RWPE2 (cell line): ENCODE results near the gene AFAP1L1.

Source experiments
- ATAC-seq: fragments of 200-7000 bp; cut with Tn5 transposase; 3 replicates; pipeline ENCODE4 v1.9.1; 2021; ENCODE audit warnings: low read depth
- DNase-seq: peaks from one replicate; pipeline ENCODE4 v3.0.0-alpha.2; 2020; ENCODE audit warnings: low spot score
- H3K27ac ChIP-seq: fragments of 450-650 bp; 2 replicates; pipeline ENCODE4 v1.5.1; 2017; ENCODE audit warnings: mild to moderate bottlenecking; ENCODE audit not compliant: poor library complexity, severe bottlenecking
- H3K27me3 ChIP-seq: fragments of 250-450 bp; sonication (Bioruptor Pico); 2 replicates; pipeline ENCODE4 v1.5.1; 2021; ENCODE audit warnings: mild to moderate bottlenecking, moderate library complexity; ENCODE audit not compliant: insufficient read depth, poor library complexity, severe bottlenecking
- H3K36me3 ChIP-seq: fragments of 250-450 bp; sonication (Bioruptor Pico); 2 replicates; pipeline ENCODE4 v1.5.1; 2020; ENCODE audit warnings: low read depth, mild to moderate bottlenecking, moderate library complexity
- H3K4me1 ChIP-seq: fragments of 250-450 bp; sonication (Bioruptor Pico); 2 replicates; pipeline ENCODE4 v1.5.1; 2021; ENCODE audit warnings: mild to moderate bottlenecking, moderate library complexity; ENCODE audit not compliant: insufficient read depth, poor library complexity, severe bottlenecking
- H3K4me3 ChIP-seq: fragments of 250-450 bp; sonication (Bioruptor Pico); 2 replicates; pipeline ENCODE4 v1.5.1; 2021; ENCODE audit warnings: mild to moderate bottlenecking, moderate library complexity; ENCODE audit not compliant: severe bottlenecking
- H3K9me3 ChIP-seq: fragments of 250-450 bp; sonication (Bioruptor Pico); 2 replicates; pipeline ENCODE4 v1.5.1; 2021; ENCODE audit warnings: mild to moderate bottlenecking, moderate library complexity; ENCODE audit not compliant: severe bottlenecking
- TF ChIP-seq, protein P1 (sequence below): fragments of 450-650 bp; IDR thresholded peaks from one replicate; pipeline ENCODE4 v1.5.1; 2017; ENCODE audit warnings: mild to moderate bottlenecking, moderate library complexity; ENCODE audit not compliant: poor library complexity, severe bottlenecking

Gene AFAP1L1

DNA sequence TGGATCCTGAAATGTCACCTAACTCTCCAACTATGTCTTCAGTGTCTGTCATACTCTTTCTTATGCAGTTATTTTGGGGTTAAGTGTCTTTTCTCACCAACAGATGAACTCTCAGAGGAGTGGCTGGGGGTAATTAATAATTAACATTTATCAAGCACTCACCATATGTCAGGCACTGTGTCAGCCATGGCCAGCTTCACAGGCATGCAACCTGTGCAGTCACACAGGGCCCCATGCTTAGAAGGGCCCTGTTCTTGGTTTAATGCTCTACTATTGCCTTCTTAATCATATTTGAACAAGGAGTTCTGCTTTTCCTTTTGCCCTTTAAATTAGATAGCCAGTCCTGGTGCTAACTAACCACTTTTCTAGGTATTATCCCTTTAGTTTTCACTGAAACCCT, 70.2 kb downstream of the AFAP1L1 start:
- ATAC-seq (no peak), DNase-seq (no peak)
- Histone ChIP-seq H3K4me3 (no peak overlapping the region), H3K9me3 (no peaks in the 10 kb centered on the region), H3K27me3 (no peaks in the 10 kb centered on the region), H3K27ac (no peak overlapping the region), H3K4me1 (peaks cover 2% of the 10 kb centered on the region), H3K36me3 (peaks cover 10% of the 10 kb centered on the region)
- TF ChIP-seq, protein P1, sequence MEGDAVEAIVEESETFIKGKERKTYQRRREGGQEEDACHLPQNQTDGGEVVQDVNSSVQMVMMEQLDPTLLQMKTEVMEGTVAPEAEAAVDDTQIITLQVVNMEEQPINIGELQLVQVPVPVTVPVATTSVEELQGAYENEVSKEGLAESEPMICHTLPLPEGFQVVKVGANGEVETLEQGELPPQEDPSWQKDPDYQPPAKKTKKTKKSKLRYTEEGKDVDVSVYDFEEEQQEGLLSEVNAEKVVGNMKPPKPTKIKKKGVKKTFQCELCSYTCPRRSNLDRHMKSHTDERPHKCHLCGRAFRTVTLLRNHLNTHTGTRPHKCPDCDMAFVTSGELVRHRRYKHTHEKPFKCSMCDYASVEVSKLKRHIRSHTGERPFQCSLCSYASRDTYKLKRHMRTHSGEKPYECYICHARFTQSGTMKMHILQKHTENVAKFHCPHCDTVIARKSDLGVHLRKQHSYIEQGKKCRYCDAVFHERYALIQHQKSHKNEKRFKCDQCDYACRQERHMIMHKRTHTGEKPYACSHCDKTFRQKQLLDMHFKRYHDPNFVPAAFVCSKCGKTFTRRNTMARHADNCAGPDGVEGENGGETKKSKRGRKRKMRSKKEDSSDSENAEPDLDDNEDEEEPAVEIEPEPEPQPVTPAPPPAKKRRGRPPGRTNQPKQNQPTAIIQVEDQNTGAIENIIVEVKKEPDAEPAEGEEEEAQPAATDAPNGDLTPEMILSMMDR: no peak

DNA sequence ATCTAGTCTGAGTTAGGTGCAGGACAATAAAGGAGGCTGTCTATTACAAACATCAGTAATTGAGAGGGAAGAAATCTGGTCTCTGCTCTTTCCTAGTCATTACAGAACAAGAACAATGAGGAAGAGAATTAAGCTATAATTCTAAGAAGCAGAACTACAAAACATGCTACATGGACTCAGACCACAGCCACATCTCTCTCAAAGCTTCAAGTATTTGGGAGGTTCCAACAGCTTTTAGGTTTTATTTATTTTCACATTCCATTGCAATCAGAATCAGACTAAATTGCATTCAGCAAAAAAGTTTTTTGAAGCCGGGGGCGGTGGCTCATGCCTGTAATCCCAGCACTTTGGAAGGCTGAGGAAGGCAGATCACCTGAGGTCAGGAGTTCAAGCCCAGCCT, 72.5 kb downstream of the AFAP1L1 start:
- Histone ChIP-seq H3K27ac (no peak overlapping the region), H3K36me3 (peaks cover 28% of the 10 kb centered on the region), H3K4me3 (no peak overlapping the region), H3K9me3 (no peaks in the 10 kb centered on the region), H3K27me3 (no peaks in the 10 kb centered on the region), H3K4me1 (peaks cover 15% of the 10 kb centered on the region)
- ATAC-seq (no peak), DNase-seq (no peak)
- TF ChIP-seq, protein P1: no peak

DNA sequence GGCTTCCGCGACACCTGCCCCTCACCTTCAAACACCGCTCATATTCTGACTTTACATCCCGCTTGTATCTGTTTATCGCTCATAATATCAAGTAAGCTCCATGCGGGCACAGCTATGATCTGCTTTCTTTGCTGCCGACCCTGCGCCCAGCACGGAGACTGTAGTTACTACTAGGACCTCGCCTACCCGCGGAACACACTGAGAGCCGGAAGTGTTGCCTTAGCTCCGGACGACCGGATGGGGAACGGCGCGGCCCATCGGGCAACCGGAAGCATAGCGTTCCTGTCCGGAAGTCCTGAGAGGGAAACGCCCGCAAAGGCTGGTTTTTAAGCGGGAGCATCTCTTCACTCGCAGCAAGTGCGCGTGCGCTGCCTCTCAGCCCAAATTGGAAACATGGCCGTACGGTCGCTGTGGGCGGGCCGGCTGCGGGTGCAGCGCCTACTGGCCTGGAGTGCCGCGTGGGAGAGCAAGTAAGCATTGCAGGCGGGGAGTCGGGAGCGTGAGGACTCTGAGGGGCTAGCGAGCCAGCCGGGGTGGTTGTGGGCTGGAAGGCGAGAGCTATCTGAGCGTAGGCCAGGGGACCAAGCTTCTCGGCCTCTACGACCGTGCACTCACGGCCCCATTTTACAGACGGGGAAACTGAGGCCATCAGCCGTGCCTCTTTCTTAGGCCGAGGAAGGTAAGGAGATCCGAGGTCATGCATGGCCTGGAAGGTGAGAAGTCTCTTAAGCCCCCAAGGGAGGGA, 73.7 kb downstream of the AFAP1L1 start, which contains the start of gene GRPEL2:
Gene GRPEL2, plus strand, starts transcription at position 353 of the 745 bp plus-strand sequence. Its CDS starts 41 bp downstream, at position 394.
- H3K27ac ChIP-seq: peak within 1 kb of the TSS; percentile 40
- H3K27me3 ChIP-seq: no peaks in the 10 kb centered on the region
- ATAC-seq (peak; percentile 97), DNase-seq (peak; percentile 99)
- H3K4me3 ChIP-seq: peak within 1 kb of the TSS; percentile 78
- no peaks in the 10 kb centered on the region for H3K9me3 ChIP-seq
- H3K36me3 ChIP-seq: peaks cover 39% of the 10 kb centered on the region
- TF ChIP-seq, protein P1: no peak
- peaks cover 15% of the 10 kb centered on the region for H3K4me1 ChIP-seq

DNA sequence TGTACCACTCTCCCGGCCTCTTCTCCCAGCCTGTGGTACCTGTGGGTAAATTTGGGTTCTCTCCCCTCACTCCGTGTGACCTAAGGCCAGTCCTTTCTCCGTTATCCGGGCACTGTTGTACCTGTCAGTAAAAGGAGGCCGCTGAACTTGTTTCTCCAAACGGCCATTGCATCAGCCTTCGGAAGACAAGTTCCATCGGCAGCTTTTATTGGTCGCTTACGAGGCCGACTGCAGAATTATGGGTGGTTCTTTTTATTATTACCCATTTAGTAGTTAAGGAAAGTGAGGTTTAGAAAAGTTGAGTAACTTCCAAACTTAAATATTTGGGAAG, 74.2 kb downstream of the AFAP1L1 start:
- Histone ChIP-seq H3K4me3 (peak overlapping the region; percentile 78), H3K4me1 (peaks cover 15% of the 10 kb centered on the region), H3K36me3 (peaks cover 45% of the 10 kb centered on the region), H3K9me3 (no peaks in the 10 kb centered on the region), H3K27me3 (no peaks in the 10 kb centered on the region), H3K27ac (peak overlapping the region; percentile 40)
- ATAC-seq (peak; percentile 3; the same call in 1 of the 3 replicates), DNase-seq (no peak)
- TF ChIP-seq, protein P1: no peak

DNA sequence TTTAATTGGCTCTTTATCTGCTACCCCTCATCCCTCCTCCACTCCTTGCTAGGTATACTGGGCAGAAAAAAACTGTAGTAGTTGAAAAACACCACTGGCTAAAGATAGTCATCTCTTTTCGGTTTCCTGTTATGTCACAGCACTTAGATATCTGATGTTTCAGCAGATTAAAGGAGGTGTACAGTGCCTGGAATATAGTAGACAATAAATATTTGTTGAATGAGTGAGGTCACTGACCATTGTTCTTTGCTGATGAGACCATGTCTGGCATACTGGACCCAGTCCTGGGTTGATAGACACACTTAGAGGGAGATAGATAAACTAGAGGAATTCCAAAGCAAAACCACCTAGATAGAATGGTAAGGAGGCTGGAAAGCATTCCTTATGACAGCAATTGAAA, 76.9 kb downstream of the AFAP1L1 start:
- peaks cover 15% of the 10 kb centered on the region for H3K4me1 ChIP-seq
- ATAC-seq (no peak), DNase-seq (no peak)
- H3K27me3 ChIP-seq: no peaks in the 10 kb centered on the region
- H3K9me3 ChIP-seq: no peaks in the 10 kb centered on the region
- H3K36me3 ChIP-seq: peaks cover 71% of the 10 kb centered on the region
- TF ChIP-seq, protein P1: no peak
- H3K27ac ChIP-seq: no peak overlapping the region
- H3K4me3 ChIP-seq: no peak overlapping the region
